ENCODE measurements around the gene LRRC9. TPM values are rescaled to one million over a fixed set of nuclear protein-coding genes. Genes with fewer than 3 reads are reported as not detected.

LRRC9 gene
- total and polyA plus RNA-seq, 10 of the 15 experiments (the other 5 are each of a cell fraction or from before 2014, with no cell fraction given) = not detected

GRCh38 chr14:60097974-60098373, 178.0 kb downstream of the LRRC9 start:
- CTCF ChIA-PET = no interaction called here
- H3K9ac ChIP-seq (ENCODE audit: control insufficient read depth, insufficient read depth, low read length) = no peak overlapping the region
- peaks cover 0 to 4% of the 10 kb centered on the region in 2 experiments; a peak in 1 of 4 replicates for H3K36me3 ChIP-seq (ENCODE audit: control insufficient read depth in 2 of 2, insufficient read depth in 2 of 2, low read length in 1 of 2)
- no peak for ATAC-seq
- 98% methylated on average over 6 of the region's 6 CpGs for WGBS (ENCODE audit: insufficient coverage, insufficient replicate concordance, low lambda C conversion rate, missing lambda C conversion rate)
- no peaks in the 10 kb centered on the region for H4K20me1 ChIP-seq (ENCODE audit: control insufficient read depth, insufficient read depth)
- no peak overlapping the region for H2AFZ ChIP-seq (ENCODE audit: control insufficient read depth, low read depth, low read length)
- H3K27ac ChIP-seq (ENCODE audit: control insufficient read depth, insufficient read depth) = no peak overlapping the region
- RAD21 ChIA-PET (ENCODE audit: unreplicated experiment) = no interaction called here
- intact Hi-C loops (cut with micrococcal nuclease; ENCODE audit: unreplicated experiment) (loop anchor here (10.0 kb wide), 2 partner anchors 227 to 613 kb away; partner anchors contain the start of genes JKAMP and L3HYPDH), in situ Hi-C loops (cut with MboI) (no loop called here)
- no peak for DNase-seq (ENCODE audit: low read depth, low spot score)
- SMC1A ChIA-PET (ENCODE audit: uncharacterized antibody, unreplicated experiment) = no interaction called here
- H3K79me2 ChIP-seq (ENCODE audit: control insufficient read depth, insufficient read depth, low read length) = peaks cover 60% of the 10 kb centered on the region
- H3K4me2 ChIP-seq (ENCODE audit: control insufficient read depth, insufficient read depth) = no peak overlapping the region
- FAIRE-seq = no peak
- H3K4me3 ChIP-seq = no peak overlapping the region
- no TSS peak for BruUV-seq (replicated peaks)
- H3K27me3 ChIP-seq (replicated peaks in 1 of 2; ENCODE audit: control insufficient read depth in 2 of 2, insufficient read depth in 2 of 2, low read length in 1 of 2) = no peaks in the 10 kb centered on the region
- H3K4me1 ChIP-seq (ENCODE audit: control insufficient read depth, insufficient read depth, low read length) = peaks cover 8% of the 10 kb centered on the region
- POLR2A ChIA-PET = no interaction called here
- no peaks in the 10 kb centered on the region; the same call in 1 of the 3 replicates for H3K9me3 ChIP-seq (replicated peaks; ENCODE audit: control insufficient read depth, insufficient read depth, low read length)
- TF ChIP-seq ZNF274 (IDR thresholded peaks at IDR 0.05; ENCODE audit: insufficient read depth, insufficient read length) (no peak), NR2F1 (conservative IDR thresholded peaks at IDR 0.05) (no peak), ASH2L (IDR thresholded peaks at IDR 0.05; ENCODE audit: borderline replicate concordance, low read depth) (no peak), RUNX3 (IDR thresholded peaks at IDR 0.05; ENCODE audit: low read length) (no peak), HDAC6 (IDR thresholded peaks at IDR 0.05; ENCODE audit: unreplicated experiment) (no peak), ZNF592 (IDR thresholded peaks at IDR 0.05) (no peak), IRF5 (IDR thresholded peaks at IDR 0.05; ENCODE audit: borderline replicate concordance) (no peak), WRNIP1 (IDR thresholded peaks at IDR 0.05; ENCODE audit: borderline replicate concordance, low read depth, low read length) (no peak), NRF1 (conservative IDR thresholded peaks at IDR 0.05; ENCODE audit: low read depth, low read length) (no peak), NBN (IDR thresholded peaks at IDR 0.05) (no peak), ZBTB11 (CRISPR knock-in tag; IDR thresholded peaks at IDR 0.05) (no peak), RELA (IDR thresholded peaks at IDR 0.05; ENCODE audit: borderline replicate concordance, partially characterized antibody) (no peak), SREBF1 (IDR thresholded peaks at IDR 0.05; ENCODE audit: low read length) (no peak), TARDBP (IDR thresholded peaks at IDR 0.05; ENCODE audit: borderline replicate concordance) (no peak), MTA3 (IDR thresholded peaks at IDR 0.05; ENCODE audit: borderline replicate concordance, low read length) (no peak), HSF1 (IDR thresholded peaks at IDR 0.05; ENCODE audit: low read depth, low read length) (no peak), RBBP5 (conservative IDR thresholded peaks at IDR 0.05) (no peak)
